Stomach (tissue), 9 donors: ENCODE measurements around the gene BMP7. TPM values are rescaled to one million over a fixed set of nuclear protein-coding genes. Genes with fewer than 3 reads are reported as not detected.

Source experiments
- DNase-seq, 2 donors: peaks; one replicate each; pipeline versions ENCODE4 v3.0.0 to v3.0.0-alpha.2; 2013 to 2019
- H3K27ac ChIP-seq, 5 donors: fragments of 200-600 bp in 4 of 5; sonication (generic) in 4 of 5; one replicate each; pipeline ENCODE4 v1.5.1; 2013 to 2019; ENCODE audit warnings: mild to moderate bottlenecking in 1 of 5, moderate library complexity in 1 of 5
- H3K27me3 ChIP-seq, 3 donors: fragments of 200-600 bp; sonication (generic); one replicate each; pipeline ENCODE4 v1.5.1; 2017 to 2019; ENCODE audit warnings: mixed run types in 1 of 3
- H3K36me3 ChIP-seq, 4 donors: fragments of 200-600 bp; sonication (generic); 1 replicate in 3 of 4; 2 replicates in 1 of 4; pipeline ENCODE4 v1.5.1; 2016 to 2019
- H3K4me1 ChIP-seq, 4 donors: fragments of 200-600 bp; sonication (generic); one replicate each; pipeline ENCODE4 v1.5.1; 2016 to 2019
- H3K4me3 ChIP-seq, 4 donors: fragments of 200-600 bp; sonication (generic) in 3 of 4; one replicate each; pipeline ENCODE4 v1.5.1; 2016 to 2019; ENCODE audit warnings: mild to moderate bottlenecking in 1 of 4
- H3K9me3 ChIP-seq, 4 donors: fragments of 200-600 bp; sonication (generic); one replicate each; pipeline ENCODE4 v1.5.1; 2016 to 2019
- EP300 ChIP-seq: sonication (generic); formaldehyde crosslinking; IDR thresholded peaks from one replicate; pipeline ENCODE4 v1.6.1; 2017; ENCODE audit warnings: antibody characterized with exemption
- POLR2A ChIP-seq, 4 donors: fragments of 450-650 bp; IDR thresholded peaks; one replicate each; pipeline ENCODE4 v1.6.1; 2016; ENCODE audit warnings: antibody characterized with exemption in 4 of 4, control low read depth in 2 of 4, mild to moderate bottlenecking in 1 of 4, moderate library complexity in 1 of 4
- POLR2AphosphoS5 ChIP-seq, 3 donors: sonication (generic); formaldehyde crosslinking; IDR thresholded peaks; one replicate each; pipeline ENCODE4 v1.6.1; 2016; ENCODE audit warnings: antibody characterized with exemption in 3 of 3
- WGBS, 5 donors: extraction: QIAGEN DNeasy Blood & Tissue Kit in 3 of 5; methylation state at CpG; one replicate each; pipeline versions ENCODE4 v1.1.5 to v1.1.7; 2013 to 2018; 5-methylcytosine and 5-hydroxymethylcytosine counted together
- intact Hi-C: fragments of 100-400 bp; cut with DNase I; formaldehyde crosslinking; loops from one replicate; pipeline ENCODE4 v1.15.1; 2023; ENCODE audit warnings: low total_unique reads
- polyA plus RNA-seq, 3 donors: library from polyadenylated mRNA; stranded (reverse); fragments of 200-250 nt; gene quantifications; one replicate each; pipeline ENCODE4 v1.2.3, GENCODE V29; 2013
- total RNA-seq, 5 donors: library from RNA; depleted of rRNA; stranded (reverse); fragments of >200 nt; gene quantifications; one replicate each; pipeline versions ENCODE4 v1.1.0 to v1.2.3, GENCODE V29; 2014 to 2016
- TF ChIP-seq, protein P1 (sequence below), 7 experiments: fragments of 450-650 bp in 4 of 7; fragments of 200-600 bp in 3 of 7; sonication (generic) in 3 of 7; IDR thresholded peaks; one replicate each; pipeline ENCODE4 v1.5.1; 2016 to 2019; ENCODE audit warnings: antibody characterized with exemption in 7 of 7, control low read depth in 2 of 7, mild to moderate bottlenecking in 1 of 7
- donor health status: healthy with polysubstance abuse.
- donor health status: Bipolar disorder and iron deficiency.
- donor health status: healthy.

Gene BMP7
- total and polyA plus RNA-seq, 8 donors, result under 0.01 to 11.0 (median 2.4) TPM

DNA sequence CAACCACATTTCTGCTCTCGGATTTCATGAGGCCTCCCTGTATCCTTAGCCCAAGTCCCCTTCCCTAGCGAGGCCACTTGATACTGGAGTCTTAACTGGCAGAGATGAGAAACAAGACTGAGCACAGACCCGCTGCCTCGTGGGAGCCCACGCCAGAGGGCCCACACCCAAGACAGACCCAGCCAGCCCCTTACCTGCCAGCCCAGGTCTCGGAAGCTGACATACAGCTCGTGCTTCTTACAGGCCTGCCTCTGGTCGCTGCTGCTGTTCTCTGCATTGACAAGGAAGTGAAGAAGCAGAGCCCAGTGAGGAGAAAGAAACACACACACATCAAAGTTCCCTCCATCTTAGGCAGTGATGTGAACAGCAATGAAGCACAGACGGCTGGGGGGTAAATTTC is 91.7 kb downstream of the BMP7 start:
- TF ChIP-seq EP300, result no peak
- peaks cover 0 to 9% (median 0%) of the 10 kb centered on the region in 3 donors for H3K27me3 ChIP-seq
- H3K4me1 ChIP-seq, result no peaks in the 10 kb centered on the region
- H3K36me3 ChIP-seq, result no peaks in the 10 kb centered on the region
- intact Hi-C loops, result no loop called here
- DNase-seq, result no peak
- WGBS, 5 donors, result 82 to 93% (median 86%) methylated on average over 7 to 9 of the region's 9 CpGs
- H3K9me3 ChIP-seq, result no peaks in the 10 kb centered on the region
- no peak overlapping the region for H3K27ac ChIP-seq
- no peak overlapping the region for H3K4me3 ChIP-seq

DNA sequence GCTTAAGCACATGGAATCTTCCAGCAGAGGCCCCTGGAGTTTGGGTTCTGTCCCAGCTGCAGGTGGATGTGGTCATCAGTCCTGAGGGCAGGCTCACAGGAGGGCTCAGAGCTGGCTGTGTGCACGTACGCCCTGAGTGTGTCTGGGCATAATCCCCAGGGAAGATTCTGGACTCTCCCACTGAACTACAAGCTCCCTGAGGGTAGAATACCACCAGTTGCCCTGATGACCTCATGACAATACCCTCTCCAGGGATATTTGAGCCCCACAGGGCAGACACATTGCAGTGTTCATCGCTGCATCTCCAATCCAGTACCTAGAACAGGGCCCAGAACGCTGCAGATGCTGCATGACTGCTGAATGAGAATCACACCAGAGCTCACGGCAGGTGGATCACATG is 92.5 kb downstream of the BMP7 start:
- no peak overlapping the region for H3K4me3 ChIP-seq
- DNase-seq, result no peak

DNA sequence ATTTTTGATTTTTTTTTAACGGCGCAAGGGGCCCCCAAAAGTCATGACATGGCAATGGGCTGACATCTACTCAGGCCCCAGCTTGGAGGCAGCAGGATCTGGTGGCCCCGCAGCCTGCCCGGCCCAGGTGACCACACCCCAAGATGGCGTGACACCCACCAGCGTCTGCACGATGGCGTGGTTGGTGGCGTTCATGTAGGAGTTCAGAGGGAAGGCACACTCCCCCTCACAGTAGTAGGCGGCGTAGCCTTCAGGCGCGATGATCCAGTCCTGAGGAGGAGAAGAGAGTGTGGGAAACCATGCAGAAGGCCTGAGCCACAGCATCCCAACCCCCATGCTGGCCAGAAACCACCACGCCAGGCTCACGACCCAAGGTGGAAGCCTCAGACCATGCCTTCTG is 93.4 kb downstream of the BMP7 start:
- intact Hi-C loops, result no loop called here
- WGBS, 5 donors, result 87 to 95% (median 92%) methylated on average over 13 to 15 of the region's 15 CpGs
- H3K36me3 ChIP-seq, result no peaks in the 10 kb centered on the region
- no peak overlapping the region for H3K27ac ChIP-seq
- no peaks in the 10 kb centered on the region for H3K9me3 ChIP-seq
- no peak overlapping the region for H3K4me3 ChIP-seq
- no peaks in the 10 kb centered on the region for H3K4me1 ChIP-seq
- H3K27me3 ChIP-seq, result peaks cover 0 to 5% (median 0%) of the 10 kb centered on the region in 3 donors
- TF ChIP-seq, protein P1, sequence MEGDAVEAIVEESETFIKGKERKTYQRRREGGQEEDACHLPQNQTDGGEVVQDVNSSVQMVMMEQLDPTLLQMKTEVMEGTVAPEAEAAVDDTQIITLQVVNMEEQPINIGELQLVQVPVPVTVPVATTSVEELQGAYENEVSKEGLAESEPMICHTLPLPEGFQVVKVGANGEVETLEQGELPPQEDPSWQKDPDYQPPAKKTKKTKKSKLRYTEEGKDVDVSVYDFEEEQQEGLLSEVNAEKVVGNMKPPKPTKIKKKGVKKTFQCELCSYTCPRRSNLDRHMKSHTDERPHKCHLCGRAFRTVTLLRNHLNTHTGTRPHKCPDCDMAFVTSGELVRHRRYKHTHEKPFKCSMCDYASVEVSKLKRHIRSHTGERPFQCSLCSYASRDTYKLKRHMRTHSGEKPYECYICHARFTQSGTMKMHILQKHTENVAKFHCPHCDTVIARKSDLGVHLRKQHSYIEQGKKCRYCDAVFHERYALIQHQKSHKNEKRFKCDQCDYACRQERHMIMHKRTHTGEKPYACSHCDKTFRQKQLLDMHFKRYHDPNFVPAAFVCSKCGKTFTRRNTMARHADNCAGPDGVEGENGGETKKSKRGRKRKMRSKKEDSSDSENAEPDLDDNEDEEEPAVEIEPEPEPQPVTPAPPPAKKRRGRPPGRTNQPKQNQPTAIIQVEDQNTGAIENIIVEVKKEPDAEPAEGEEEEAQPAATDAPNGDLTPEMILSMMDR (IDR thresholded peaks at IDR 0.05), result no peak
- TF ChIP-seq POLR2A (IDR thresholded peaks at IDR 0.05), result no peak
- no peak for TF ChIP-seq POLR2AphosphoS5 (IDR thresholded peaks at IDR 0.05)
- no peak for DNase-seq

More for the DNA sequence above, 92.5 kb downstream of the BMP7 start:
- no peaks in the 10 kb centered on the region for H3K9me3 ChIP-seq
- H3K36me3 ChIP-seq, result no peaks in the 10 kb centered on the region
- 89 to 93% (median 90%) methylated on average over 5 of the region's 5 CpGs for WGBS, 5 donors
- intact Hi-C loops, result no loop called here
- no peaks in the 10 kb centered on the region for H3K4me1 ChIP-seq
- TF ChIP-seq, protein P1 (IDR thresholded peaks at IDR 0.05), result no peak
- TF ChIP-seq POLR2A (IDR thresholded peaks at IDR 0.05) (no peak), POLR2AphosphoS5 (IDR thresholded peaks at IDR 0.05) (no peak), EP300 (no peak)
- no peak overlapping the region for H3K27ac ChIP-seq
- peaks cover 0 to 9% (median 0%) of the 10 kb centered on the region in 3 donors for H3K27me3 ChIP-seq

DNA sequence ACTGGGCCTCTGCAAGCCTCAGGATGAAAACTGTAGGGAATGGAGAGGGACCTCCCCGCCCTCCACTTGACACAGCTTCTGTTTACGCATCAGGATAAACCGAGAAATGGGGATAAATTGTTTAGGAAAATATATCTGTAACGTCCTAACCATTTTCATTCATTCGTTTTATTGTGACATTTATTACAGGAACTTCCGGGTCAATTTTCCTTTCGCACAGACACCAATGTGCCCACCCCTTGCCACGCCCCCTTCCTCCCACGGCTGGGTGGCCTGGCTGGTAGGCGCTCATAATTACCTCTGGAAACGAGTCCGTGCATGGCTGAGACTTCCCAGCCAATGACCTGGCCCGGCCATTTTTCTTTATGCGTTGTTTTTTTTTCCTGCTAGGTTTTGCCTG is 96.1 kb downstream of the BMP7 start:
- intact Hi-C loops, result no loop called here
- Histone ChIP-seq H3K27ac (no peak overlapping the region), H3K4me3 (no peak overlapping the region), H3K36me3 (no peaks in the 10 kb centered on the region), H3K9me3 (no peaks in the 10 kb centered on the region), H3K4me1 (no peaks in the 10 kb centered on the region), H3K27me3 (no peaks in the 10 kb centered on the region)
- 68 to 80% (median 75%) methylated on average over 14 of the region's 14 CpGs for WGBS, 5 donors
- DNase-seq, result no peak
- TF ChIP-seq, protein P1 (IDR thresholded peaks at IDR 0.05), result no peak
- TF ChIP-seq EP300 (no peak), POLR2A (IDR thresholded peaks at IDR 0.05) (no peak), POLR2AphosphoS5 (IDR thresholded peaks at IDR 0.05) (no peak)

DNA sequence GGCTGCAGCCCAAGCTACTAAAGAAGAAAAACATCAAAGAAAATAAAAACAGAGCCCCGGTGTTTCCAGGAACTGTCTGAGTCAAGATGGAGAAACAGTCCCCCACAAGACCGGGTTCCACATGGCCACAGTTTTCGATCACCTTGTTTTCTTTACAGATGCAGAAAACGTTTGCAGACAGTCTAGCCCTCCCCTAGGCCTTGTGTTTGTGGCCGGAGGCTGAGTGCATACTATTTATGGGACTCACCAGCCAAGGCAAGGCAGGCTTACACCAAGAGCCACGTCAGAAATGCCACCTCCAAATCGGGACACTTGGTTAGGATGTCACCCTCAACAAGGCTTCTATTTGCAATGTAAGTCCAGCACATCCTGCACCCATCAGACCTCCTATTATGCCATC is 97.3 kb downstream of the BMP7 start:
- Histone ChIP-seq H3K27ac (no peak overlapping the region), H3K4me3 (no peak overlapping the region)
- intact Hi-C loops, result no loop called here

More for the DNA sequence above, 97.3 kb downstream of the BMP7 start:
- Histone ChIP-seq H3K9me3 (no peaks in the 10 kb centered on the region), H3K4me1 (no peaks in the 10 kb centered on the region), H3K27me3 (no peaks in the 10 kb centered on the region), H3K36me3 (no peaks in the 10 kb centered on the region)
- DNase-seq, result no peak
- 61 to 81% (median 73%) methylated on average over 7 of the region's 7 CpGs for WGBS, 5 donors
- TF ChIP-seq, protein P1 (IDR thresholded peaks at IDR 0.05), result no peak
- no peak for TF ChIP-seq POLR2AphosphoS5 (IDR thresholded peaks at IDR 0.05)
- TF ChIP-seq POLR2A (IDR thresholded peaks at IDR 0.05), result no peak
- no peak for TF ChIP-seq EP300
